K562 (cell line): ENCODE measurements around the gene TRIM38. TPM values are rescaled to one million over a fixed set of nuclear protein-coding genes. Genes with fewer than 3 reads are reported as not detected.

Experiments
- BDP1 ChIP-seq: IDR thresholded peaks from 3 replicates; pipeline ENCODE4 v1.6.1; 2011; ENCODE audit not compliant: insufficient read length, insufficient read depth
- ETV6 ChIP-seq, 3 experiments: fragments of 150-350 bp in 1 of 3; sonication (generic) in 1 of 3; formaldehyde crosslinking in 1 of 3; IDR thresholded peaks; 2 replicates each; pipeline versions ENCODE4 v1.6.1 to v1.8.0; 2014 to 2022; ENCODE audit warnings: borderline replicate concordance in 2 of 3, low read depth in 2 of 3, antibody characterized with exemption in 1 of 3, low read length in 1 of 3, mild to moderate bottlenecking in 1 of 3, missing genetic modification reagents in 1 of 3
- HNRNPH1 ChIP-seq: fragments of 200-400 bp; formaldehyde crosslinking; optimal IDR thresholded peaks from 2 replicates; pipeline ENCODE3; 2017; ENCODE audit warnings: low read depth, mild to moderate bottlenecking, low read length, moderate library complexity
- KLF10 ChIP-seq: fragments of 250-450 bp; sonication (Bioruptor Pico); IDR thresholded peaks from 2 replicates; pipeline ENCODE4 v1.6.1; 2021; ENCODE audit warnings: matching md5 sums
- MIER1 ChIP-seq: fragments of 450-650 bp; IDR thresholded peaks from 2 replicates; pipeline ENCODE4 v1.6.1; 2016; ENCODE audit warnings: antibody characterized with exemption, mild to moderate bottlenecking, low read depth
- NBN ChIP-seq: fragments of 450-650 bp; IDR thresholded peaks from 2 replicates; pipeline ENCODE4 v1.6.1; 2016; ENCODE audit warnings: low read depth, mild to moderate bottlenecking
- SNIP1 ChIP-seq: fragments of 450-650 bp; IDR thresholded peaks from 2 replicates; pipeline ENCODE4 v1.7.1; 2017; ENCODE audit warnings: low read depth, mild to moderate bottlenecking
- TCFL5 ChIP-seq: fragments of 250-450 bp; sonication (Bioruptor Pico); conservative IDR thresholded peaks from 2 replicates; pipeline ENCODE4 v1.6.1; 2021; ENCODE audit warnings: mild to moderate bottlenecking, moderate library complexity, matching md5 sums
- YBX1 ChIP-seq: fragments of 450-650 bp; IDR thresholded peaks from 2 replicates; pipeline ENCODE4 v1.7.1; 2016; ENCODE audit warnings: mild to moderate bottlenecking
- ZNF699 ChIP-seq: fragments of 250-450 bp; sonication (Bioruptor Pico); IDR thresholded peaks from 2 replicates; pipeline ENCODE4 v1.8.0; 2021; ENCODE audit warnings: mild to moderate bottlenecking, moderate library complexity; ENCODE audit not compliant: insufficient replicate concordance
- ZNF707 ChIP-seq: fragments of 250-450 bp; sonication (Bioruptor Pico); conservative IDR thresholded peaks from 2 replicates; pipeline ENCODE4 v1.8.0; 2022; ENCODE audit warnings: inconsistent platforms, mild to moderate bottlenecking, moderate library complexity
- ZNF77 ChIP-seq: fragments of 250-450 bp; sonication (Bioruptor Pico); IDR thresholded peaks from 2 replicates; pipeline ENCODE4 v1.5.0; 2020
- ZZZ3 ChIP-seq: fragments of 450-650 bp; IDR thresholded peaks from 2 replicates; pipeline ENCODE4 v1.6.1; 2016; ENCODE audit warnings: antibody characterized with exemption, mild to moderate bottlenecking, moderate library complexity
- polyA plus RNA-seq, 8 experiments: library from polyadenylated mRNA; depleted of rRNA in 4 of 8; stranded (reverse) in 5 of 8; unstranded in 3 of 8; fragments of >200 nt; fragmentation: Nextera tagmentation in 2 of 8; fragmentation: Illumina TruSeq in 1 of 8; extraction: Ambion mirVana in 2 of 8; extraction: Trizol in 1 of 8; gene quantifications; 2 replicates each; pipeline versions ENCODE4 v1.2.1 to v1.2.3, GENCODE V29; 2011 to 2014; ENCODE audit warnings: inconsistent platforms in 1 of 8, missing spikeins in 1 of 8
- total RNA-seq, 7 experiments: library from RNA; depleted of rRNA in 6 of 7; stranded (reverse); fragments of >200 nt in 6 of 7; fragmentation: Illumina TruSeq in 2 of 7; extraction: Trizol in 2 of 7; gene quantifications; 2 replicates each; pipeline versions ENCODE4 v1.2.1 to v1.2.3, GENCODE V29; 2011 to 2021; ENCODE audit warnings: low replicate concordance in 1 of 7
- TF ChIP-seq, protein P1 (sequence below): fragments of 450-650 bp; IDR thresholded peaks from 2 replicates; pipeline ENCODE4 v1.7.1; 2018; ENCODE audit warnings: mild to moderate bottlenecking, low read depth; ENCODE audit not compliant: partially characterized antibody
- TF ChIP-seq, protein P2 (sequence below): fragments of 250-450 bp; sonication (Bioruptor Pico); IDR thresholded peaks from 2 replicates; pipeline ENCODE4 v1.4.0; 2020; ENCODE audit warnings: borderline replicate concordance
- TF ChIP-seq, protein P3 (sequence below), 2 experiments: IDR thresholded peaks; 2 replicates each; pipeline ENCODE4 v1.6.1; 2011; ENCODE audit warnings: borderline replicate concordance in 1 of 2, control low read depth in 1 of 2, low read depth in 1 of 2, low read length in 1 of 2, mild to moderate bottlenecking in 1 of 2, mixed read lengths in 1 of 2, moderate library complexity in 1 of 2; ENCODE audit not compliant: insufficient read depth in 1 of 2, insufficient read length in 1 of 2, poor library complexity in 1 of 2, severe bottlenecking in 1 of 2; ENCODE audit errors: extremely low read depth in 1 of 2
- TF ChIP-seq, protein P4 (sequence below): fragments of 450-650 bp; IDR thresholded peaks from 2 replicates; pipeline ENCODE4 v1.6.1; 2017; ENCODE audit warnings: antibody characterized with exemption
- TF ChIP-seq, protein P5 (sequence below): fragments of 450-650 bp; IDR thresholded peaks from one replicate; pipeline ENCODE4 v1.6.1; 2018; ENCODE audit warnings: mild to moderate bottlenecking, moderate library complexity; ENCODE audit not compliant: partially characterized antibody

Gene TRIM38
- total and polyA plus RNA-seq, 9 of the 15 experiments (the other 6 are each of a cell fraction or from before 2014, with no cell fraction given): 1.7 to 6.7 (median 6.3) TPM

DNA sequence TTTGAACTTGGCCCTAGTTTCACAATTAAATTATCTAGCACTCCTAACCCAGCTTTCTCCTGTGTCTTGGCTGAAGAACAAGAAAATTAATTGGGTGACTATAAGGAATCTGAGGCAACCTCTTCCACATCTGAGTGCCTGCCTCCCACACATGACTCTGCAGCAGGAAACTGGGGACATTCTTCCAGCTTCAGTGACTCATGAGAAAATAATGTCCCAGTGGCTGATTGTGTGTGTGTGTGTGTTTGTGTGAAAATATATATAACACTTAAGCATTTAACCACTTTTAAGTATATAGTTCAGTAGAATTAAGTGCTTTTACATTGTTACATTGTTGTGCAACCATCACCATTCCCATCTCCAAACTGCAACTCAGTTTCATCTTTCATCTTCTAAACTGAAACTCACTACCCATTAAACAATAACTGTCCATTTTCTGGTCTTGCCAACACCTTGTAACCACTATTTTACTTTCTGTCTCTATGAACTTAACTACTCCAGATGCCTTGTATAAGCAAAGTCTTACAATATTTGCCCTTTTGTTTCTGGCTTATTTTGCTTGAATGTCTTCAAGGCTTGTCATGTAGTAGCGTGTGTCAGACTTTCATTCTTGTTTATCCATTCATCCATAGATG, 8.7 kb downstream of the TRIM38 start (continued):
- TF ChIP-seq, protein P1, sequence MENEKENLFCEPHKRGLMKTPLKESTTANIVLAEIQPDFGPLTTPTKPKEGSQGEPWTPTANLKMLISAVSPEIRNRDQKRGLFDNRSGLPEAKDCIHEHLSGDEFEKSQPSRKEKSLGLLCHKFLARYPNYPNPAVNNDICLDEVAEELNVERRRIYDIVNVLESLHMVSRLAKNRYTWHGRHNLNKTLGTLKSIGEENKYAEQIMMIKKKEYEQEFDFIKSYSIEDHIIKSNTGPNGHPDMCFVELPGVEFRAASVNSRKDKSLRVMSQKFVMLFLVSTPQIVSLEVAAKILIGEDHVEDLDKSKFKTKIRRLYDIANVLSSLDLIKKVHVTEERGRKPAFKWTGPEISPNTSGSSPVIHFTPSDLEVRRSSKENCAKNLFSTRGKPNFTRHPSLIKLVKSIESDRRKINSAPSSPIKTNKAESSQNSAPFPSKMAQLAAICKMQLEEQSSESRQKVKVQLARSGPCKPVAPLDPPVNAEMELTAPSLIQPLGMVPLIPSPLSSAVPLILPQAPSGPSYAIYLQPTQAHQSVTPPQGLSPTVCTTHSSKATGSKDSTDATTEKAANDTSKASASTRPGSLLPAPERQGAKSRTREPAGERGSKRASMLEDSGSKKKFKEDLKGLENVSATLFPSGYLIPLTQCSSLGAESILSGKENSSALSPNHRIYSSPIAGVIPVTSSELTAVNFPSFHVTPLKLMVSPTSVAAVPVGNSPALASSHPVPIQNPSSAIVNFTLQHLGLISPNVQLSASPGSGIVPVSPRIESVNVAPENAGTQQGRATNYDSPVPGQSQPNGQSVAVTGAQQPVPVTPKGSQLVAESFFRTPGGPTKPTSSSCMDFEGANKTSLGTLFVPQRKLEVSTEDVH: no peak
- TF ChIP-seq YBX1: no peak
- TF ChIP-seq ZNF699 (CRISPR knock-in tag): no peak
- TF ChIP-seq MIER1: no peak
- TF ChIP-seq, protein P2, sequence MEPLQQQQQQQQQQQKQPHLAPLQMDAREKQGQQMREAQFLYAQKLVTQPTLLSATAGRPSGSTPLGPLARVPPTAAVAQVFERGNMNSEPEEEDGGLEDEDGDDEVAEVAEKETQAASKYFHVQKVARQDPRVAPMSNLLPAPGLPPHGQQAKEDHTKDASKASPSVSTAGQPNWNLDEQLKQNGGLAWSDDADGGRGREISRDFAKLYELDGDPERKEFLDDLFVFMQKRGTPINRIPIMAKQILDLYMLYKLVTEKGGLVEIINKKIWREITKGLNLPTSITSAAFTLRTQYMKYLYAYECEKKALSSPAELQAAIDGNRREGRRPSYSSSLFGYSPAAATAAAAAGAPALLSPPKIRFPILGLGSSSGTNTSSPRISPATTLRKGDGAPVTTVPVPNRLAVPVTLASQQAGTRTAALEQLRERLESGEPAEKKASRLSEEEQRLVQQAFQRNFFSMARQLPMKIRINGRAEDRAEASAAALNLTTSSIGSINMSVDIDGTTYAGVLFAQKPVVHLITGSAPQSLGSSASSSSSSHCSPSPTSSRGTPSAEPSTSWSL (CRISPR knock-in tag): no peak
- TF ChIP-seq TCFL5 (CRISPR knock-in tag): no peak
- TF ChIP-seq, protein P3, sequence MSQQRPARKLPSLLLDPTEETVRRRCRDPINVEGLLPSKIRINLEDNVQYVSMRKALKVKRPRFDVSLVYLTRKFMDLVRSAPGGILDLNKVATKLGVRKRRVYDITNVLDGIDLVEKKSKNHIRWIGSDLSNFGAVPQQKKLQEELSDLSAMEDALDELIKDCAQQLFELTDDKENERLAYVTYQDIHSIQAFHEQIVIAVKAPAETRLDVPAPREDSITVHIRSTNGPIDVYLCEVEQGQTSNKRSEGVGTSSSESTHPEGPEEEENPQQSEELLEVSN (IDR thresholded peaks at IDR 0.05; ENCODE audit: borderline replicate concordance in 1 of 2, extremely low read depth in 1 of 2, insufficient read depth in 1 of 2, insufficient read length in 1 of 2, low read depth in 1 of 2, low read length in 1 of 2, poor library complexity in 1 of 2, severe bottlenecking in 1 of 2): no peak
- no peak for TF ChIP-seq ZZZ3
- TF ChIP-seq NBN: 0 out of 2 replicates have a peak, but pooled peaks have one; percentile 70
- no peak for TF ChIP-seq ZNF77 (CRISPR knock-in tag)
- no peak for TF ChIP-seq BDP1
- TF ChIP-seq, protein P4, sequence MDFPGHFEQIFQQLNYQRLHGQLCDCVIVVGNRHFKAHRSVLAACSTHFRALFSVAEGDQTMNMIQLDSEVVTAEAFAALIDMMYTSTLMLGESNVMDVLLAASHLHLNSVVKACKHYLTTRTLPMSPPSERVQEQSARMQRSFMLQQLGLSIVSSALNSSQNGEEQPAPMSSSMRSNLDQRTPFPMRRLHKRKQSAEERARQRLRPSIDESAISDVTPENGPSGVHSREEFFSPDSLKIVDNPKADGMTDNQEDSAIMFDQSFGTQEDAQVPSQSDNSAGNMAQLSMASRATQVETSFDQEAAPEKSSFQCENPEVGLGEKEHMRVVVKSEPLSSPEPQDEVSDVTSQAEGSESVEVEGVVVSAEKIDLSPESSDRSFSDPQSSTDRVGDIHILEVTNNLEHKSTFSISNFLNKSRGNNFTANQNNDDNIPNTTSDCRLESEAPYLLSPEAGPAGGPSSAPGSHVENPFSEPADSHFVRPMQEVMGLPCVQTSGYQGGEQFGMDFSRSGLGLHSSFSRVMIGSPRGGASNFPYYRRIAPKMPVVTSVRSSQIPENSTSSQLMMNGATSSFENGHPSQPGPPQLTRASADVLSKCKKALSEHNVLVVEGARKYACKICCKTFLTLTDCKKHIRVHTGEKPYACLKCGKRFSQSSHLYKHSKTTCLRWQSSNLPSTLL: no peak
- TF ChIP-seq HNRNPH1: no peak
- no peak for TF ChIP-seq SNIP1
- TF ChIP-seq KLF10 (CRISPR knock-in tag): no peak
- TF ChIP-seq ZNF707 (CRISPR knock-in tag): no peak
- TF ChIP-seq, protein P5, sequence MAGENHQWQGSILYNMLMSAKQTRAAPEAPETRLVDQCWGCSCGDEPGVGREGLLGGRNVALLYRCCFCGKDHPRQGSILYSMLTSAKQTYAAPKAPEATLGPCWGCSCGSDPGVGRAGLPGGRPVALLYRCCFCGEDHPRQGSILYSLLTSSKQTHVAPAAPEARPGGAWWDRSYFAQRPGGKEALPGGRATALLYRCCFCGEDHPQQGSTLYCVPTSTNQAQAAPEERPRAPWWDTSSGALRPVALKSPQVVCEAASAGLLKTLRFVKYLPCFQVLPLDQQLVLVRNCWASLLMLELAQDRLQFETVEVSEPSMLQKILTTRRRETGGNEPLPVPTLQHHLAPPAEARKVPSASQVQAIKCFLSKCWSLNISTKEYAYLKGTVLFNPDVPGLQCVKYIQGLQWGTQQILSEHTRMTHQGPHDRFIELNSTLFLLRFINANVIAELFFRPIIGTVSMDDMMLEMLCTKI: no peak
- TF ChIP-seq ETV6 (IDR thresholded peaks at IDR 0.05; ENCODE audit: borderline replicate concordance in 1 of 2, low read depth in 2 of 2, low read length in 1 of 2): no peak
- TF ChIP-seq ETV6 (CRISPR knock-in tag; IDR thresholded peaks at IDR 0.05; ENCODE audit: borderline replicate concordance): no peak
